Common myeloid progenitor, CD34-positive (primary cell): Measurements from ENCODE around the gene PTPRM.

ENCODE experiments used
- CTCF ChIA-PET: fragments of 350-600 bp; sonication (Branson Sonifier 250); formaldehyde crosslinking; loops from one replicate; lab custom pipeline; 2021; ENCODE audit warnings: antibody characterized with exemption; lab: Charles Lee
- POLR2A ChIA-PET: fragments of 350-600 bp; sonication (Branson Sonifier 250); formaldehyde crosslinking; loops from one replicate; lab custom pipeline; 2021; ENCODE audit warnings: antibody characterized with exemption; lab: Charles Lee
- DNase-seq, 3 donors: peaks; one replicate each; pipeline versions ENCODE4 v3.0.0 to v3.0.0-alpha.2; 2013
- H3K27ac ChIP-seq, 2 experiments: 1 replicate in 1 of 2; 2 replicates in 1 of 2; pipeline ENCODE4 v1.7.0; 2013; ENCODE audit warnings: inconsistent platforms in 2 of 2, low read length in 2 of 2, mild to moderate bottlenecking in 2 of 2, low read depth in 1 of 2, moderate library complexity in 1 of 2; ENCODE audit not compliant: severe bottlenecking in 2 of 2, insufficient read depth in 1 of 2, poor library complexity in 1 of 2
- H3K27me3 ChIP-seq, 5 experiments: replicated peaks in 2 of 5; 1 replicate in 3 of 5; 2 replicates in 2 of 5; pipeline versions ENCODE4 v1.6.1 to v1.7.0; 2013; ENCODE audit warnings: low read length in 4 of 5, mild to moderate bottlenecking in 2 of 5, moderate library complexity in 2 of 5, inconsistent platforms in 1 of 5; ENCODE audit not compliant: insufficient read depth in 5 of 5, control insufficient read depth in 4 of 5
- H3K36me3 ChIP-seq, 4 experiments: 1 replicate in 2 of 4; 2 replicates in 2 of 4; pipeline versions ENCODE4 v1.6.1 to v1.7.0; 2013; ENCODE audit warnings: low read length in 3 of 4, control low read depth in 1 of 4, mild to moderate bottlenecking in 1 of 4; ENCODE audit not compliant: control insufficient read depth in 4 of 4, insufficient read depth in 4 of 4
- H3K4me1 ChIP-seq, 4 experiments: 1 replicate in 3 of 4; 2 replicates in 1 of 4; pipeline versions ENCODE4 v1.6.1 to v1.7.1; 2013; ENCODE audit warnings: low read length in 3 of 4, mild to moderate bottlenecking in 3 of 4, control low read depth in 1 of 4, inconsistent platforms in 1 of 4, moderate library complexity in 1 of 4; ENCODE audit not compliant: control insufficient read depth in 4 of 4, insufficient read depth in 4 of 4; ENCODE audit errors: control extremely low read depth in 1 of 4
- H3K4me3 ChIP-seq, 7 experiments: 1 replicate in 4 of 7; 2 replicates in 3 of 7; pipeline versions ENCODE4 v1.5.1 to v1.7.0; 2013; ENCODE audit warnings: mild to moderate bottlenecking in 7 of 7, low read length in 6 of 7, moderate library complexity in 6 of 7, inconsistent platforms in 2 of 7, low read depth in 2 of 7, control low read depth in 1 of 7; ENCODE audit not compliant: insufficient read depth in 4 of 7, control insufficient read depth in 1 of 7; ENCODE audit errors: extremely low read depth in 1 of 7
- H3K9me3 ChIP-seq, 5 experiments: 1 replicate in 4 of 5; 2 replicates in 1 of 5; pipeline versions ENCODE4 v1.6.1 to v1.7.1; 2013; ENCODE audit warnings: low read length in 4 of 5, mild to moderate bottlenecking in 2 of 5, inconsistent platforms in 1 of 5, low read depth in 1 of 5, moderate library complexity in 1 of 5; ENCODE audit not compliant: control insufficient read depth in 4 of 5, insufficient read depth in 2 of 5; ENCODE audit errors: control extremely low read depth in 1 of 5
- WGBS: methylation state at CpG from one replicate; pipeline ENCODE4 v1.1.5; 2013; ENCODE audit not compliant: insufficient coverage; 5-methylcytosine and 5-hydroxymethylcytosine counted together

The PTPRM gene

DNA sequence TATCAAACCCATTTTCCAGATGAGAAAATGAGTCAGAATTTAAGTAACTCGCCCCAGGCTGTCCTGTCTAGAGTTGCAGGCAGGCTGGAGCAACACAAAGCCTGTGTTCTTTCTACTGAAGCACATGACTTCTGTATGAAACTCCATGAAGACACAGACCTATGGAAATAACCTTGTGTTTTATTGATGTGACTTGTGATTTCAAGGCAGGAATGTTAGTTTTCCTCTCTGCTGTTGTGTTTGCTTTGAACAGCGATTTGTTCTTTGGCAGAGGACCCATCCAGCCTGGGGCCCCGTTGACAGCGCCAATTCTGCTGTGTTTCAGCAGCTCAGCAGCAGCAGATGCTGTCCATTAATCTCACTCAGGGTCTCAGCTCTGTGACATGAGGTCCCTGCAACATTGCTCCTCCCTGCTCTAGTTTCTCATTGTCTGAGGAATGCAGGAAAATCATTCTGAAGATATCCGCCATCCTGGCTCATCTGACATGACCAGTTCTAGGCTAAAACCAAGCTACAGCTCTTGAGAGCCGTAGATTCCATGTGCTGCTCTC, 697.8 kb downstream of the PTPRM start:
- CTCF ChIA-PET = no interaction called here
- Histone ChIP-seq H3K4me1 (no peaks in the 10 kb centered on the region), H3K36me3 (no peaks in the 10 kb centered on the region), H3K9me3 (no peaks in the 10 kb centered on the region), H3K27ac (no peak overlapping the region), H3K4me3 (no peak overlapping the region), H3K27me3 (no peaks in the 10 kb centered on the region)
- WGBS = 100% methylated on average over 6 of the region's 6 CpGs
- POLR2A ChIA-PET = no interaction called here
- no peak for DNase-seq

GRCh38 chr18:8272254-8272653, 705.1 kb downstream of the PTPRM start:
- H3K9me3 ChIP-seq = no peaks in the 10 kb centered on the region
- peaks cover 0 to 2% (median 0%) of the 10 kb centered on the region in 4 experiments for H3K36me3 ChIP-seq
- POLR2A ChIA-PET = no interaction called here
- H3K4me3 ChIP-seq = no peak overlapping the region
- no peak for DNase-seq
- H3K27me3 ChIP-seq = no peaks in the 10 kb centered on the region
- H3K4me1 ChIP-seq = no peaks in the 10 kb centered on the region
- CTCF ChIA-PET = no interaction called here
- H3K27ac ChIP-seq = no peak overlapping the region

- ChIA-PET CTCF (no interaction called here), POLR2A (no interaction called here)
- H3K9me3 ChIP-seq = no peaks in the 10 kb centered on the region
- no peak overlapping the region for H3K27ac ChIP-seq
- no peaks in the 10 kb centered on the region for H3K27me3 ChIP-seq
- no peak for DNase-seq
- no peak overlapping the region for H3K4me3 ChIP-seq
- peaks cover 0 to 2% (median 0%) of the 10 kb centered on the region in 4 experiments for H3K36me3 ChIP-seq
- 100% methylated on average over 1 of the region's 1 CpG for WGBS
- no peaks in the 10 kb centered on the region for H3K4me1 ChIP-seq
Measured at GRCh38 chr18:8274370-8274769, 707.3 kb downstream of the PTPRM start.

DNA sequence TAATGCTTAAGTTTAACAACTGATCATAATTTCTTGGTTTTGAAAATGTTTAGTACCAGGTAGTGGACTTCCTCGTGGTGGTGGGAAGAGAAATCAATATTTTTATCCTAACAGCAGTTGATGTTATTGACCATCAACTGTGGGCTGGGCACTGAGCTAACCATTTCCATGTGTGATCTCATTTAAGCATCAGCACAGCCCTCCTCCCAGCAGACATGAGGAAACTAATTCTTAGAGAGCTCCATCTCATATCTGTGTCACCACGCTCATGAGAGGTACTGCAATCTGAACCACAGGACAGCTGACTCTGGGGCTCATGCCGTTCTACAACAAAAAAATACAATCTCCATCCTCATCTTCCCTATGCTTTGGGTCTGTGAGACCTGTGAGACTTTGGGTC, 709.3 kb downstream of the PTPRM start:
- Histone ChIP-seq H3K4me3 (no peak overlapping the region), H3K27me3 (no peaks in the 10 kb centered on the region), H3K27ac (no peak overlapping the region), H3K9me3 (no peaks in the 10 kb centered on the region), H3K4me1 (no peaks in the 10 kb centered on the region), H3K36me3 (no peaks in the 10 kb centered on the region)
- CTCF ChIA-PET = interaction anchor here (0.8 kb wide), 1 partner anchor 34 kb away, joined by 3 read pairs; no protein-coding TSS in a partner anchor
- DNase-seq = no peak
- POLR2A ChIA-PET = no interaction called here
- 100% methylated on average over 1 of the region's 3 CpGs for WGBS

GRCh38 chr18:8277270-8277669, 710.2 kb downstream of the PTPRM start:
- no peak overlapping the region for H3K27ac ChIP-seq
- H3K4me1 ChIP-seq = no peaks in the 10 kb centered on the region
- ChIA-PET POLR2A (no interaction called here), CTCF (interaction anchor here (1.1 kb wide), 1 partner anchor 30 kb away, joined by 3 read pairs; no protein-coding TSS in a partner anchor)
- no peaks in the 10 kb centered on the region for H3K27me3 ChIP-seq
- no peaks in the 10 kb centered on the region for H3K9me3 ChIP-seq
- no peaks in the 10 kb centered on the region for H3K36me3 ChIP-seq
- H3K4me3 ChIP-seq = no peak overlapping the region
- no CpG with 5 or more reads among the region's 1 CpG for WGBS
- DNase-seq = no peak

DNA sequence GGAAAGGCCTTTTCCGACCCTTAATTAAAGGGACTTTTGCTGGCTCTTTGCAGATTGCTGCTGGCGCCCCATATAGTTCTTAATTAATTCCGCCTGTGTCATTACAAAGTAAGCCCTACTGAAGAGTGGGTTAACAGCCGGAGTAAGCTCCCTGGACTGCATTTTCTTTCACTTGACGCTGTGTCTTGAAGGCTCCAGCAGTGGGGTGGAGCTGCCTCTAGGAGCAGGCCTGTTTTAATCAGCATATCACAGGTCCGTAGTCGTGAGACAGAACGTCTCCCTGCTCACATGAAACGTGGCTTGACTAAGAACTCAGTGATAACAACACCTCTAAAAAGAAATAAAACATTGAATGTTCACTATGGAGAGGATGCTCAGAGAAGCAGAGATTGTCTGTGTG, 712.2 kb downstream of the PTPRM start:
- Histone ChIP-seq H3K27ac (no peak overlapping the region), H3K4me3 (no peak overlapping the region), H3K9me3 (no peaks in the 10 kb centered on the region), H3K27me3 (no peaks in the 10 kb centered on the region), H3K36me3 (no peaks in the 10 kb centered on the region), H3K4me1 (no peaks in the 10 kb centered on the region)
- CTCF ChIA-PET = no interaction called here
- POLR2A ChIA-PET = no interaction called here
- no peak for DNase-seq
- 97% methylated on average over 9 of the region's 9 CpGs for WGBS

DNA sequence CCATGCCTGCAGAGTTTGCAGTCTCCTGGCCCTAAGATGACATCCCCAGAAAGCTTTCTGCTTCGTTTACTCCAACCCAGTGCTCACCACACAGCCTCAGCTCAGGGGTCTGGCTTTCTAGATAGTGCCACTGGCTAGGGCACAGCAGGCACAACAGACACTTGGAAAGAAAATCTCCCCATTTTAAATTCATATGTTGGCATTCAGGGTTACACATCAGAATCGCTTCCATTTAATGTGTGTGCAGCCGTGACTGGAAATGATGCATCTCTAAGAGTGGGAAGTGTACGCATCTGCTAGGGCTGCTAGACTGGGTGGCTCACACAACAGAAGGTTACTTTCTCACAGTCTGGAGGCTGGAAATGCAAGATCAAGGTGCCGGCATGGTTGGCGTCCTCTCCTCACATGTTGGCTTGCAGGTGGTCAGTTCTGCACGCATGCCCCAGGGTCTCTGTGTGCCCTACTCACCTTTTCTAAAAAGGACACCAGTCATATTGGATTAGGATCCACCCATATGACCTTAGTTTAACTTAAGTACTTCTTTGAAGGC, 712.7 kb downstream of the PTPRM start:
- H3K27ac ChIP-seq = no peak overlapping the region
- H3K36me3 ChIP-seq = no peaks in the 10 kb centered on the region
- no peaks in the 10 kb centered on the region for H3K4me1 ChIP-seq
- no peak overlapping the region for H3K4me3 ChIP-seq
- 93% methylated on average over 4 of the region's 7 CpGs for WGBS
- H3K27me3 ChIP-seq = no peaks in the 10 kb centered on the region
- POLR2A ChIA-PET = no interaction called here
- no peaks in the 10 kb centered on the region for H3K9me3 ChIP-seq
- CTCF ChIA-PET = no interaction called here
- no peak for DNase-seq
